Fibroblast of lung (primary cell): Measurements from ENCODE around the gene FBXO7. TPM values are rescaled to one million over a fixed set of nuclear protein-coding genes. Genes with fewer than 3 reads are reported as not detected.

Experiments used
- DNase-seq, 2 donors: peaks; one replicate each; pipeline versions ENCODE4 v3.0.0 to v3.0.0-alpha.2; 2010; ENCODE audit warnings: low read depth in 2 of 2
- H2AFZ ChIP-seq: 2 replicates; pipeline ENCODE4 v1.5.1; 2012; ENCODE audit warnings: low read length, control low read depth, inconsistent platforms
- H3K27ac ChIP-seq: 2 replicates; pipeline ENCODE4 v1.5.1; 2011; ENCODE audit warnings: low read length, control low read depth; ENCODE audit not compliant: insufficient read depth
- H3K27me3 ChIP-seq: 2 replicates; pipeline ENCODE4 v1.5.1; 2011; ENCODE audit warnings: mild to moderate bottlenecking, low read length; ENCODE audit not compliant: control insufficient read depth, insufficient read depth
- H3K36me3 ChIP-seq: 2 replicates; pipeline ENCODE4 v1.5.1; 2011; ENCODE audit warnings: low read length; ENCODE audit not compliant: control insufficient read depth, insufficient read depth
- H3K4me1 ChIP-seq: 2 replicates; pipeline ENCODE4 v1.5.1; 2011; ENCODE audit warnings: low read length; ENCODE audit not compliant: control insufficient read depth, insufficient read depth; ENCODE audit errors: extremely low read depth
- H3K4me2 ChIP-seq: 2 replicates; pipeline ENCODE4 v1.5.1; 2011; ENCODE audit warnings: low read length, control low read depth; ENCODE audit not compliant: insufficient read depth; ENCODE audit errors: extremely low read depth
- H3K4me3 ChIP-seq, 4 experiments: fragments of 200-600 bp in 1 of 4; sonication (generic) in 1 of 4; replicated peaks in 1 of 4; 2 replicates each; pipeline ENCODE4 v1.5.1; 2011 to 2016; ENCODE audit warnings: low read length in 4 of 4, low read depth in 3 of 4, mild to moderate bottlenecking in 3 of 4, control low read depth in 2 of 4, inconsistent platforms in 1 of 4, mixed read lengths in 1 of 4; ENCODE audit not compliant: insufficient read depth in 1 of 4; ENCODE audit errors: control extremely low read depth in 1 of 4
- H3K79me2 ChIP-seq: 2 replicates; pipeline ENCODE4 v1.5.1; 2012; ENCODE audit warnings: mild to moderate bottlenecking, low read length, inconsistent platforms; ENCODE audit not compliant: control insufficient read depth, insufficient read depth
- H3K9ac ChIP-seq: 2 replicates; pipeline ENCODE4 v1.5.1; 2011; ENCODE audit warnings: mild to moderate bottlenecking, low read length, control low read depth; ENCODE audit not compliant: insufficient read depth
- H3K9me3 ChIP-seq: 2 replicates; pipeline ENCODE4 v1.5.1; 2012; ENCODE audit warnings: low read depth, low read length; ENCODE audit not compliant: control insufficient read depth, insufficient read depth
- H4K20me1 ChIP-seq: 2 replicates; pipeline ENCODE4 v1.5.1; 2011; ENCODE audit warnings: low read length; ENCODE audit not compliant: control insufficient read depth, insufficient read depth; ENCODE audit errors: extremely low read depth
- EZH2 ChIP-seq: IDR thresholded peaks from 2 replicates; pipeline ENCODE4 v1.5.1; 2012; ENCODE audit warnings: low read length, control low read depth, mild to moderate bottlenecking; ENCODE audit errors: missing control alignments
- polyA plus RNA-seq, 2 donors: library from polyadenylated mRNA; depleted of rRNA in 1 of 2; stranded (reverse) in 1 of 2; unstranded in 1 of 2; fragments of >200 nt; gene quantifications; 2 replicates each; pipeline ENCODE4 v1.2.1, GENCODE V29; 2011 to 2012; ENCODE audit warnings: missing spikeins in 1 of 2
- total RNA-seq: library from RNA; depleted of rRNA; stranded (reverse); fragments of >200 nt; gene quantifications from 2 replicates; pipeline ENCODE4 v1.2.1, GENCODE V29; 2014
- TF ChIP-seq, protein P1 (sequence below), 2 donors: IDR thresholded peaks in 1 of 2; conservative IDR thresholded peaks in 1 of 2; 1 replicate in 1 of 2; 2 replicates in 1 of 2; pipeline ENCODE4 v1.5.1; 2011 to 2012; ENCODE audit warnings: low read length in 2 of 2, control low read depth in 1 of 2, inconsistent platforms in 1 of 2, low read depth in 1 of 2, mild to moderate bottlenecking in 1 of 2

The FBXO7 gene
- total and polyA plus RNA-seq, 2 donors (not counting 1 experiment from before 2014, with no cell fraction given), result 51.2 to 130 TPM

- Histone ChIP-seq H3K9me3 (no peaks in the 10 kb centered on the region), H4K20me1 (no peaks in the 10 kb centered on the region), H3K79me2 (no peaks in the 10 kb centered on the region), H3K4me3 (no peak overlapping the region), H3K36me3 (no peaks in the 10 kb centered on the region), H3K27ac (no peak overlapping the region), H3K4me2 (peak overlapping the region; percentile 4), H3K27me3 (no peaks in the 10 kb centered on the region), H3K4me1 (peaks cover 5% of the 10 kb centered on the region), H2AFZ (no peak overlapping the region), H3K9ac (no peak overlapping the region)
- peak; percentile 55 to 68 for DNase-seq
- TF ChIP-seq EZH2, result no peak
- TF ChIP-seq, protein P1, sequence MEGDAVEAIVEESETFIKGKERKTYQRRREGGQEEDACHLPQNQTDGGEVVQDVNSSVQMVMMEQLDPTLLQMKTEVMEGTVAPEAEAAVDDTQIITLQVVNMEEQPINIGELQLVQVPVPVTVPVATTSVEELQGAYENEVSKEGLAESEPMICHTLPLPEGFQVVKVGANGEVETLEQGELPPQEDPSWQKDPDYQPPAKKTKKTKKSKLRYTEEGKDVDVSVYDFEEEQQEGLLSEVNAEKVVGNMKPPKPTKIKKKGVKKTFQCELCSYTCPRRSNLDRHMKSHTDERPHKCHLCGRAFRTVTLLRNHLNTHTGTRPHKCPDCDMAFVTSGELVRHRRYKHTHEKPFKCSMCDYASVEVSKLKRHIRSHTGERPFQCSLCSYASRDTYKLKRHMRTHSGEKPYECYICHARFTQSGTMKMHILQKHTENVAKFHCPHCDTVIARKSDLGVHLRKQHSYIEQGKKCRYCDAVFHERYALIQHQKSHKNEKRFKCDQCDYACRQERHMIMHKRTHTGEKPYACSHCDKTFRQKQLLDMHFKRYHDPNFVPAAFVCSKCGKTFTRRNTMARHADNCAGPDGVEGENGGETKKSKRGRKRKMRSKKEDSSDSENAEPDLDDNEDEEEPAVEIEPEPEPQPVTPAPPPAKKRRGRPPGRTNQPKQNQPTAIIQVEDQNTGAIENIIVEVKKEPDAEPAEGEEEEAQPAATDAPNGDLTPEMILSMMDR (conservative IDR thresholded peaks at IDR 0.05 in 1 of 2, IDR thresholded peaks at IDR 0.05 in 1 of 2; ENCODE audit: low read depth in 1 of 2, low read length in 2 of 2), result no peak
Observed at GRCh38 chr22:32545801-32546200, 71.2 kb downstream of the FBXO7 start.

- Histone ChIP-seq H2AFZ (no peak overlapping the region), H3K9me3 (no peaks in the 10 kb centered on the region), H3K36me3 (no peaks in the 10 kb centered on the region), H3K27ac (no peak overlapping the region), H3K9ac (no peak overlapping the region), H3K4me3 (no peak overlapping the region), H3K4me1 (peaks cover 5% of the 10 kb centered on the region), H4K20me1 (no peaks in the 10 kb centered on the region), H3K79me2 (no peaks in the 10 kb centered on the region), H3K27me3 (no peaks in the 10 kb centered on the region), H3K4me2 (no peak overlapping the region)
- DNase-seq, result peak in 1 of 2 donors; percentile 32
- TF ChIP-seq, protein P1 (conservative IDR thresholded peaks at IDR 0.05 in 1 of 2, IDR thresholded peaks at IDR 0.05 in 1 of 2; ENCODE audit: low read depth in 1 of 2, low read length in 2 of 2), result no peak
- TF ChIP-seq EZH2, result no peak
Observed at GRCh38 chr22:32546496-32546895, 71.9 kb downstream of the FBXO7 start.

- peaks cover 5% of the 10 kb centered on the region for H3K4me1 ChIP-seq
- no peak overlapping the region for H3K4me2 ChIP-seq
- DNase-seq, result no peak
- no peak overlapping the region for H2AFZ ChIP-seq
- no peak overlapping the region for H3K9ac ChIP-seq
- no peaks in the 10 kb centered on the region for H3K9me3 ChIP-seq
- H3K4me3 ChIP-seq, result no peak overlapping the region
- H3K36me3 ChIP-seq, result no peaks in the 10 kb centered on the region
- no peaks in the 10 kb centered on the region for H4K20me1 ChIP-seq
- no peaks in the 10 kb centered on the region for H3K27me3 ChIP-seq
- no peak overlapping the region for H3K27ac ChIP-seq
- no peaks in the 10 kb centered on the region for H3K79me2 ChIP-seq
- no peak for TF ChIP-seq EZH2
- TF ChIP-seq, protein P1 (conservative IDR thresholded peaks at IDR 0.05 in 1 of 2, IDR thresholded peaks at IDR 0.05 in 1 of 2; ENCODE audit: low read depth in 1 of 2, low read length in 2 of 2), result no peak
Observed at GRCh38 chr22:32546935-32547334, 72.3 kb downstream of the FBXO7 start.
